ENCODE data around the gene KCNJ15. TPM values are rescaled to one million over a fixed set of nuclear protein-coding genes. Genes with fewer than 3 reads are reported as not detected.
A peak's percentile ranks its signal among the peaks of the same experiment; 100 is the strongest.
"Not testable (repeated sequence)": the region's sequence is repeated elsewhere in the genome, so short reads cannot be mapped to it uniquely, and the experiment has no call there.

KCNJ15 gene
- total RNA-seq, 3 donors from 2014 or later (not counting 1 experiment from before 2014, with no cell fraction given), result 1.9 TPM; not detected in 2

- peaks cover 19% of the 10 kb centered on the region for H3K36me3 Mint-ChIP-seq
- intact Hi-C loops (cut with micrococcal nuclease), result no loop called here
- peaks cover 14 to 20% of the 10 kb centered on the region in 2 donors for H3K9me3 Mint-ChIP-seq
- Histone ChIP-seq H3K36me3 (ENCODE audit: control insufficient read depth, insufficient read depth, low read length) (no peaks in the 10 kb centered on the region), H3K4me1 (ENCODE audit: control insufficient read depth, insufficient read depth, low read length) (no peaks in the 10 kb centered on the region), H3K9me3 (ENCODE audit: control insufficient read depth, insufficient read depth, low read length) (peaks cover 43% of the 10 kb centered on the region), H3K27ac (ENCODE audit: low read length) (no peak overlapping the region), H3K27me3 (ENCODE audit: control insufficient read depth, insufficient read depth, low read length) (no peaks in the 10 kb centered on the region), H3K4me3 (ENCODE audit: low read length) (no peak overlapping the region)
- DNase-seq, result no peak
- TF ChIP-seq CTCF (IDR thresholded peaks at IDR 0.05), result no peak
- no peaks in the 10 kb centered on the region for H3K4me1 Mint-ChIP-seq
- no peak overlapping the region for H3K27ac Mint-ChIP-seq
- H3K4me3 Mint-ChIP-seq, result no peak overlapping the region
- WGBS (ENCODE audit: insufficient coverage), result 93% methylated on average over 6 of the region's 9 CpGs
- H3K27me3 Mint-ChIP-seq (ENCODE audit: low read depth in 2 of 2), result peaks cover 0 to 2% of the 10 kb centered on the region in 2 donors
- ATAC-seq, result no peak
Measured at GRCh38 chr21:38229260-38229877, 27.4 kb upstream of the KCNJ15 start.

- Histone ChIP-seq H3K36me3 (ENCODE audit: control insufficient read depth, insufficient read depth, low read length) (no peaks in the 10 kb centered on the region), H3K4me3 (ENCODE audit: low read length) (no peak overlapping the region), H3K27ac (ENCODE audit: low read length) (no peak overlapping the region), H3K9me3 (ENCODE audit: control insufficient read depth, insufficient read depth, low read length) (peaks cover 3% of the 10 kb centered on the region), H3K27me3 (ENCODE audit: control insufficient read depth, insufficient read depth, low read length) (no peaks in the 10 kb centered on the region), H3K4me1 (ENCODE audit: control insufficient read depth, insufficient read depth, low read length) (no peaks in the 10 kb centered on the region)
- ATAC-seq, result no peak
- Mint-ChIP-seq H3K9me3 (peaks cover 5 to 8% of the 10 kb centered on the region in 2 donors), H3K27me3 (ENCODE audit: low read depth in 2 of 2) (peaks cover 5 to 10% of the 10 kb centered on the region in 2 donors), H3K4me1 (peaks cover 0 to 4% of the 10 kb centered on the region in 2 donors), H3K27ac (no peak overlapping the region), H3K36me3 (peaks cover 10% of the 10 kb centered on the region), H3K4me3 (no peak overlapping the region)
- intact Hi-C loops (cut with micrococcal nuclease), result no loop called here
- WGBS (ENCODE audit: insufficient coverage), result 82% methylated on average over 5 of the region's 6 CpGs
- no peak for DNase-seq
- no peak for TF ChIP-seq CTCF (IDR thresholded peaks at IDR 0.05)
Measured at GRCh38 chr21:38234395-38235142, 22.2 kb upstream of the KCNJ15 start.

GRCh38 chr21:38235251-38235650 lies 21.5 kb upstream of the KCNJ15 start:
- H3K27ac Mint-ChIP-seq; intact Hi-C loops (cut with micrococcal nuclease); ATAC-seq; H3K36me3 ChIP-seq (ENCODE audit: control insufficient read depth, insufficient read depth, low read length); H3K27ac ChIP-seq (ENCODE audit: low read length); H3K36me3 Mint-ChIP-seq; H3K9me3 ChIP-seq (ENCODE audit: control insufficient read depth, insufficient read depth, low read length); DNase-seq; H3K4me3 Mint-ChIP-seq; H3K4me1 Mint-ChIP-seq; H3K27me3 ChIP-seq (ENCODE audit: control insufficient read depth, insufficient read depth, low read length); H3K9me3 Mint-ChIP-seq; H3K4me3 ChIP-seq (ENCODE audit: low read length); H3K4me1 ChIP-seq (ENCODE audit: control insufficient read depth, insufficient read depth, low read length): not testable (repeated sequence)
- peaks cover 5 to 10% of the 10 kb centered on the region in 2 donors for H3K27me3 Mint-ChIP-seq (ENCODE audit: low read depth in 2 of 2)
- WGBS (ENCODE audit: insufficient coverage), result 92% methylated on average over 9 of the region's 9 CpGs

- Histone ChIP-seq H3K4me3 (ENCODE audit: low read length) (no peak overlapping the region), H3K27ac (ENCODE audit: low read length) (no peak overlapping the region), H3K27me3 (ENCODE audit: control insufficient read depth, insufficient read depth, low read length) (no peaks in the 10 kb centered on the region), H3K4me1 (ENCODE audit: control insufficient read depth, insufficient read depth, low read length) (peaks cover 3% of the 10 kb centered on the region), H3K36me3 (ENCODE audit: control insufficient read depth, insufficient read depth, low read length) (no peaks in the 10 kb centered on the region), H3K9me3 (ENCODE audit: control insufficient read depth, insufficient read depth, low read length) (no peaks in the 10 kb centered on the region)
- intact Hi-C loops (cut with micrococcal nuclease), result no loop called here
- Mint-ChIP-seq H3K4me3 (no peak overlapping the region), H3K9me3 (peaks cover 0 to 3% of the 10 kb centered on the region in 2 donors), H3K27ac (no peak overlapping the region), H3K27me3 (ENCODE audit: low read depth in 2 of 2) (peaks cover 5 to 10% of the 10 kb centered on the region in 2 donors), H3K4me1 (peaks cover 4 to 5% of the 10 kb centered on the region in 2 donors), H3K36me3 (no peaks in the 10 kb centered on the region)
- ATAC-seq (no peak), DNase-seq (peak in 1 of 2 donors; percentile 14)
- WGBS (ENCODE audit: insufficient coverage), result 80% methylated on average over 1 of the region's 2 CpGs
- TF ChIP-seq CTCF (IDR thresholded peaks at IDR 0.05), result no peak
Measured at GRCh38 chr21:38236232-38236631, 20.6 kb upstream of the KCNJ15 start.
